Ammon's horn (tissue), 1 donor: ENCODE data around the gene DNAH6.
"Not testable (repeated sequence)": the region's sequence is repeated elsewhere in the genome, so short reads cannot be mapped to it uniquely, and the experiment has no call there.

Experiments used
- DNase-seq: peaks from one replicate; pipeline ENCODE4 v3.0.0-alpha.2; 2016; ENCODE audit warnings: low spot score

DNAH6 gene

DNA sequence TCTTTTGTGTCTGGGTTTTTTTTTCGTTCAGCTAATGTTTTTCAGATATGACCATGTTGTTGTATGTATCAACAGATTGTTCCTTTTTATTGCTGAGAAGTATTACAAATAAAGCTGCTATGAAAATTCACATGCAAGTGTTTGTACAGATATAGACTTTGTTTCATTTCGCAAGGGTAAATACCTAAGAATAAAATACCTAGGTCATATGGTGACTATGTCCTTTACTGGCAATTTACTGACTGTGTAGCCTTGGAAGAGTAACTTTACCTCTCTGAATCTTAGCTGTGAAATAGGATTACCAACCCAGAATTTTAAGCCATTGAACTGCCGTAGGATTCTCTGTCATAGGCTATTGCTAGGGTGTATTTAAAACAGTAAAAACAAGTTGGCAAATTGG lies 19.0 kb upstream of the DNAH6 start:
- no peak for DNase-seq

DNA sequence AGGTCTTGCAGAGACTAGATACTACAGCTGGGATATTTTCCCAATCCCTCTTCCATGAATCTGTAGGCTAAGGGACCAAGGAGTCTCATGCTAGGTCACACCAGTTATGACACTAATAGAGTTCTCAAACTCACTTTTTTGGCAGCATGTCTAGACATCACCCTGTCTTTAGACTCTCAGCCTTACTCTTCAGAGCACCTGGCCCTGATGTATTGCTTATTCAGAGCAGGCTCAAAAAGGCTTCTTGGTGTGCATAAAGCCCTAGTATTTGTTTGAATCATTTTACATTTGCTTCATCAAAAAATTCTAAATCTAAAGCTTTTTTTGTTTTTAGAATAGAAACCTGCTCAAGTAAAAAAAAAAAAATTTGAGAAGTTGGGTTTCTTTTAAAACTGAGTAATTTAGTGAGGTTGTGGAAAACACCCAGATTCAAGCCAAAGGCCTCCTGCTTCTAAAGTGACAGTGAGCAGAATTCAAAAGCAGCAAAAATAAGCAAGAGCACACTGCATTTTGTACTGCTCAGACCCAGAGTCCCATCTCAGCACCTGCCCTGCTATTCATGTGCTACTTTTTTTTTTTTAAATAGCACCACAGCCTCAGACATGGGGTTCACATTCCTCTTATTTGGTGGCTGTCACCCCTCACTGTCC lies 18.0 kb upstream of the DNAH6 start:
- DNase-seq: no peak

DNA sequence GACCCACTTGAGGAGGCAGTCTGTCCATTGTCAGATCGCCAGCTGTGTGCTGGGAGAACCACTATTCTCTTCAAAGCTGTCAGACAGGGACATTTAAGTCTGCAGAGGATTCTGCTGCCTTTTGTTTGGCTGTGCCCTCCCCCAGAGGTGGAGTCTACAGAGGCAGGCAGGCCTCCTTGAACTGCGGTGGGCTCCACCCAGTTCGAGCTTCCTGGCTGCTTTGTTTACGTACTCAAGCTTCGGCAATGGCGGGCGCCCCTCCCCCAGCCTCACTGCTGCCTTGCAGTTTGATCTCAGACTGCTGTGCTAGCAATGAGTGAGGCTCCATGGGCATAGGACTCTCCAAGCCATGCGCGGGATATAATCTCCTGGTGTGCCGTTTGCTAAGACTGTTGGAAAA lies 5.3 kb upstream of the DNAH6 start:
- not testable (repeated sequence) for DNase-seq

DNA sequence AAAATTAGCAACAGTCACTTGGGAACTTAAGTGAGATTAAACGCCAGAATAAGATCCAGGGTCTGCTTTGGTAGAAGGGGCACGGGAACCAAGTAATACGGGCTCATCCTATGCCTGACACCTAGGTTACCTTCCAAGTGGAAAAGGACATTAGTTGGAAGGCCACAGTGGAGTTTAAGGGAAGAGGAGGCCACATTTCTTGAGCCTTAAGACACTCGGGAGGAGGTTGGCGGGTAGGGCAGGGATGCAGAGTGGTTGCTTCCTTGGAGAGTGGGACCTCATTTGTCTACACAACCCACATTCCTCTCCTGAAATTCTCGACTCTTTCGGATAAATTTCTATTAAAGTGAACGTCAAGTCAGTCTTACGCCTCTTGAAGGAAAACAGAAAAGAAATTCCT lies 510 bp upstream of the DNAH6 start:
- DNase-seq: no peak

- DNase-seq: no peak
These were observed 3.1 kb downstream of the DNAH6 start for GRCh38 chr2:84519332-84519957.

- peak; percentile 40 for DNase-seq
These were observed 10.3 kb downstream of the DNAH6 start for GRCh38 chr2:84526562-84526961.

DNA sequence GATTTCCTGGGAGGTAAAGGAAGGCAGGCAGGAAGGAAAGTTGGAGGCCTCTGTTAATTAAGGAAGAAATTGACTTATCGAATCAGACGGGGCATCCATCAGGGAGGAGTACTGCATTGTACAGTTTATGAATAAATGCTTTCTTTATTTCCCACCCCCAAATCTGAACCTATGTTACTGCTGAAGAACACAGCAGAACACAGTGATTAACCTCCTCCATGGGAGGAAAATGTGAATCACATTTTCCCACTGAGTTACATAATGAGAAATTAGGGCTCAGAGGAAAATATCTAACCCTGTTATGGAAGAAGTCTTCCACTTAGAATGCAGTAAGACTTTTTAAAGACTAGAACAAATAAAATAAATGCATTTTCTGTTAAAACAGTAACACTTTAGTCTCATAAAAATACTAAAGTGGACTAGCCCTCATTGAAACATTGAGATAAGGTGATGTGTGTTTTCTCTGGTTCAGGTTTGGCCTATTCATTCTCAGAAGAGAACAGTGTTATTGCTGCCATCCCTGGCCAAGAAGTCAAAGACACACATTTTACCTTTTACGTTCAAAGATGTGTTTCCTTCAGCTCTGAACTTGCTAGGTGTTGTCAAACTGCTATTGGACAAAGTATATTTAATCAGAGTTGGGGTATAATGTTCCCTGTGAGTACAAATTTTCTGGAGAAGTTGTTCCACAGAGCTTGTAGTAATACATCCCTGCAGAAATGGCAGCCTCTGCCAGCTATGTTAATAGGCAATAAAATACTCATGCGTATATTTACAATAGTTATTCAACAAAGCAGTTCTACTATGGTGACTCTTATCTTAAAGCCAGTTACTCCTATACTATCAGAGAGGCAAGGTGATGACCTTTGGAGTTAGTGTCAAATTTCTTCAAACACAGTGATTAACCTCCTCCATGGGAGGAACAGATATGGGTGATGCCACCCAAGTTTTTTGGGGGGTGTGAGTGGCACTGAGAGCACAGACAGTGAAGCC lies 11.1 kb downstream of the DNAH6 start:
- DNase-seq: peak; percentile 16

DNA sequence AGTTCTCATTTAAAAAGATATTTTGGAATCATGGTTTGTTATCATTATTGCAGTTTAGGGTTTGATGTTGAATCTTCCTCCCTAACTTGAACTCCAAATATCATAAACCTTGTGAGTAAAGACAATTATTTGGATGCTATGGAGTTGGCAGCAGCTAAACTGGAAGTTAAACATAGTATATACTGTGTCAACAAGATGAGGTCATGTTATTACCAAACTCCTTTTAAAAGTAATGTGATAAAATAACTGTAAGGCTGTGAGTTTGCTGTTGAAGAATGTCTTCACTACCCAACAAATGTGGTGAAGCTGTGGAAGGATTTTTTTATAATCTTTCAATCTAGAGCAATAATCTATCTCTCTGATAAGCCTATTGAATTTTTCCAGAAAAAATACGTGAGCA lies 16.0 kb downstream of the DNAH6 start:
- DNase-seq: no peak

GRCh38 chr2:84534225-84534624 lies 17.9 kb downstream of the DNAH6 start:
- no peak for DNase-seq

- no peak for DNase-seq
These were observed 21.0 kb downstream of the DNAH6 start for GRCh38 chr2:84537251-84537650.

GRCh38 chr2:84539729-84540128 lies 23.4 kb downstream of the DNAH6 start:
- DNase-seq: no peak

DNA sequence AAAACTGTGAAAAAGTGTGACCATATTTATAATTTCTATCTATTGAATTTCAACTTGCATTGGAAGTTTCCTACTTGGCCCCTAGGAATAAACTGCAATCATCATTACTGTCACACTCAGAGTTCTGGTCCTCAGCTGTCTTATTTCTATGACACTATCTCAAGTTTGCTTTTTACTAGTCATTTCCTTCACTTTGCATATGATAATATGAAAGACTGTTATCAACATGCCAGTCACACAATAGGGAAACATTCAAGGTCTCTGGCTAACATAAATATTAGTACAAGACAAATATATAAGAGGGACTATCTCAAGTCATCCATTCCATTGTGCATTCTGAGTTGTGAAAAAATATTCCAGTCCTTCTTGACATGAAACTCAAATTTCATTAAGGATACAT lies 28.7 kb downstream of the DNAH6 start:
- no peak for DNase-seq

- no peak for DNase-seq
These were observed 30.3 kb downstream of the DNAH6 start for GRCh38 chr2:84546551-84546950.

DNA sequence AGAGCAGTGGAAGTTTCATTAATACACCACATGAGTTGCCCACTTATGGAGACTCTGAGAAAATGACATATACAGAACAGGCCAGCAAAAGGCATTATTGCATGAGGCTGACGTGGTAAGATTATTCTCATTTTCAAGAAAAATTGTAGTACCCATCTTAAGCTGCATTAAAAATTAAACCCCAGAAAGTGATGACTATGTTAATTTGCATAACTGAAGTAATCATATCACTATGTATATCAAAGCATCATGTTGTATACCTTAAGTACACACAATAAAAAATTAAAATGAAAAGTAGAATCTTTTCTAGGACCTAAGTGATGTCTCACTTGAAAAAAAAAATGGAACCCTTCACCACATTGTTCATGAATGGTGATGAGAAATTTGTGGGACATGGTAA lies 32.0 kb downstream of the DNAH6 start:
- no peak for DNase-seq

- no peak for DNase-seq
These were observed 34.6 kb downstream of the DNAH6 start for GRCh38 chr2:84550916-84551315.

DNA sequence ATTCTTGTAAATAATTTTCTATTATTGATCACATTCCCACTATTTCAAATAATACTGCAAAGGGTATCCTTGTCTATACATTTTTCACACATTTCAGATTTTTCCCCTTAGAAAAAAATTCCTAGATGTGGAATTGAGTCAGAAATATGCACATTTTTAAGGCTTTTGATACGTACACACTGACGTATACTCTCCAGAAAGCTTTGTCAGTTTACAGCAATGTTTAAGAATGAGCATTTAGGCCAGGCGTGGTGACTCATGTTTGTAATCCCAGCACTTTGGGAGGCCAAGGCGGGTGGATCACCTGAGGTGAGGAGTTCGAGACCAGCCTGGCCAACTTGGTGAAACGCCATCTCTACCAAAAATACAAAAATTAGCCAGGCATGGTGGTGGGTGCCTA lies 35.2 kb downstream of the DNAH6 start:
- not testable (repeated sequence) for DNase-seq

DNA sequence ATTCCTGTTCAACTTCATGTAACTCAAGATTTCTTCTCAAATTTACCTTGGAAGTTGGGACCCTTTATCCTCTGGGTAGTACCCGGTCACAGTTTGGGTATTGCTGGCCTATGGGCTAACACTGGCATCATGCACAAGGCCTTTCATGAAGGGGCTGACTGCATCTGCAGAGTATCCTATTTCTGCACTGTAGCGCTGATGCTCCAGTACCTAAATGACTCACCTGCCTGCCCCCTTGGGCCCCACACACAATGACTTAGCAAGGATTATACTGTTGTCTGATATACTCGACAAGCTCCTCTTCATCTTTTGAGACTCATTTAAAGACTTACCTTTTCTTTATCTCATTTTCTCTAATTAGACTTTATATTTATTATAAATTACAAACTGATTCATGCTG lies 39.9 kb downstream of the DNAH6 start:
- DNase-seq: no peak

DNA sequence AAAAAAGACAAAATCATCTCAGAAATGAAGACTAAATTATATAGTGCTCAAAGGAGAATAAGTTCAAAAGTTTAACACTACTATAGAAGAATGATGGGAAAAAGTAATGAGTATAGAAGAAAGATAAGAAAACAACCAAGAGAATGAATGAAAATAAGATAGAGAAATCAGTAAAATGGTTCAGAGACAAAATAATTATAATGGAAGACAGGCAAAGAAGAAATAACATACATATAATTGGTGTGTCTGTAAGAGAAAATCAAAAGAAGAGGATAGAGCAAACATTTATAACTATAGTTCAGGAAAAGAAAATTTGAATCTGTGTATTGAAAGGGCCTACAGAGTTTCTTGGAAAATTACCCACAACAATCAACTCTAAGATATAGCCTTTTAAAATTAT lies 43.5 kb downstream of the DNAH6 start:
- no peak for DNase-seq

- DNase-seq: no peak
These were observed 63.4 kb downstream of the DNAH6 start for GRCh38 chr2:84579661-84580060.

DNA sequence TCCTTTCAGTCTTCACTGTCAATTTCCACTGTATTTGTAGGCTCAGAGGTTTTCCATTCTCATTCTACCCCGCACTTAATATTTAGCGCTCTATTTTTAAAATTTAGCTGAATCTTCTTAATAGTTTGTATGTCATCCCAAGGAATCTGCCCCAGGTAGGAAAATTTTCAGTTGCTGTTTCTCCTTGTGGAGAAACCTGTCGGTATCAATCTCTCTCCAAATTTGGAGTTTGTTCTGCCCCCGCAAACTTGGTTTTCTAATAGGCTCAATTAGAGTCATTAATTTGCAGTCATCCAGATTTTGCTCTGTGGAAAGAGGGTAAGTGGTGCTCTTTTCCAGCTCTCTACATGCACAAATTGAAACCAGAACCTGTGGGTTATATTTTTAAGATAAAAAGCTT lies 87.6 kb downstream of the DNAH6 start:
- no peak for DNase-seq

GRCh38 chr2:84613082-84613481 lies 96.8 kb downstream of the DNAH6 start:
- no peak for DNase-seq

DNA sequence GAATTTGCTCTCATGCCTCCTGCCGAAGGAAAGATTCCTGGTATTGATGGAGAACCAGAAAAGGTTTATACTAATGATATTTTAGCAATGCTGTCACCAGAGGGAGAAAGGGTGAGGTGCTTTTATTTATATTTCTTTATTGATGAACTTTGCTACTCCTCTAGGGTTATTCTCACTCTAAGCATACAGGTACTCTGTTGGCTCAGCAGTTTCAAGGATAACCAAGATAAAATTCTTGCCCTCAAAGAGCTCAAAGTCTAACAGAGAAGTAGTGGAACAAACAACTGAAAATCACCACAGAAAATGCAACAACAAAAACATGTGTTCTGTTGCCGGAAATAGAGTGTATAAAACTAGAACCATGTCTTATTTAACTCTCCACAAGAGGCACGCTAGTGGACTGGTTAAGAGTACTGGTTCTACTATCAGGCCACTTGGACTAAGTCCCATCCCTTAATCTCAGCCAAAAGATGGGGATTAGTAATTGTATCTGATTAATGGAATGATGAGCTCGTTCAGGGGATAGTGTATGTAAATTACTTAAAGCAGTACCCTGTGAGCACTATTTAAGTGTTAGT lies 103.6 kb downstream of the DNAH6 start:
- DNase-seq: no peak

DNA sequence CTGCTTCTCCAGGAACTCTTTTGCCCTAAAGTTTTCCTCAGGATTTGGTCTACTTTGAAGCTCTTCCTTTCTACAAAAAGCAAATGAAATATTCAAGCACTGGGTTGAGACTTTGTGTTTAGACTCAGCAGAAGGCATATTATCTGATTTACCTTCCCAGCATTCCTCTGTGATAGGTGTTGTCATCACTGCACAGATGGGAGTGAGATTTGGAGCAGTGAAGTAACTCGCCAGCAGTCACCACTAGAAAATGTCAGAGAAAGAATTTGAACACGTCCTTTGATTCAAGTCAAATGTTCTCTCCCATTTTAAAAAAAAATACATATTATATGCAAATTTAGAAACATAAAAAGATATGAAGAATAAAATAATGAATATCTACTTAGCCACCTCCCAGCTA lies 112.2 kb downstream of the DNAH6 start:
- DNase-seq: peak; percentile 5
